Measurements from ENCODE around the gene THBS3.
A peak's percentile ranks its signal among the peaks of the same experiment; 100 is the strongest.
"Not testable (repeated sequence)": the region's sequence is repeated elsewhere in the genome, so short reads cannot be mapped to it uniquely, and the experiment has no call there.

Gene THBS3

GRCh38 chr1:155207806-155208540 lies at the start of gene THBS3:
THBS3 (minus strand) TSS chr1:155207897; CDS start chr1:155207876, 21 bp downstream.
- DNase-seq = peak; percentile 57

GRCh38 chr1:155256058-155256852 lies 48.6 kb upstream of the THBS3 start:
- no peak for DNase-seq

GRCh38 chr1:155255243-155256007 lies 47.7 kb upstream of the THBS3 start, which contains the start of gene ENTREP3:
ENTREP3 (minus strand) TSS chr1:155255483; CDS start chr1:155254877, 606 bp downstream.
- peak; percentile 74 for DNase-seq

DNA sequence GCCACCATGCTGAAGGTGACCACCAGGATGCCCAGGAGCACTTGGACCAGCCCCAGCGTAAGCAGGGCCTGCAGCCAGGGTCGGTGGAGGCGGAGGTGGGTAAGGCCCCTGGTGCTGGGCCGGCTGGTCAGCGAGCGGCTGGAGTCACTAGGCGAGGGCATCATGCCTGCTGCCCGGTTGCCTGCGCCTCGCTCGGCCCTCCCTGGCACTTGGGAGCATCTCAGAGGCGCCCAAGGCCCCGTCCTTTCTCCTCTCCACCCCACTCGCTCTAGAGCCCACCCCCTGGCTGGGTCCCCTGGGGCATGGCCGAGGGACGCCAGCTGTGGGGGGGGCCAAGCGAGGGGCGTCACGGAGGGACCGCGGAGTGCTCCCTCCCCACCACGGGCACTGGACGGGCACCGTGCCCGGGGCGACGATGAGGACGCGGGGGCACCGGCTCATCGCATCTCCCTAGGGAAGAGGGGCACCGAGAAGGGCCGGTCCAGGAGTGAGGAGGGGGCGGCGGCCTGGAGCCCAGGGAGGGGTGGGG lies 47.1 kb upstream of the THBS3 start:
- DNase-seq = no peak

DNA sequence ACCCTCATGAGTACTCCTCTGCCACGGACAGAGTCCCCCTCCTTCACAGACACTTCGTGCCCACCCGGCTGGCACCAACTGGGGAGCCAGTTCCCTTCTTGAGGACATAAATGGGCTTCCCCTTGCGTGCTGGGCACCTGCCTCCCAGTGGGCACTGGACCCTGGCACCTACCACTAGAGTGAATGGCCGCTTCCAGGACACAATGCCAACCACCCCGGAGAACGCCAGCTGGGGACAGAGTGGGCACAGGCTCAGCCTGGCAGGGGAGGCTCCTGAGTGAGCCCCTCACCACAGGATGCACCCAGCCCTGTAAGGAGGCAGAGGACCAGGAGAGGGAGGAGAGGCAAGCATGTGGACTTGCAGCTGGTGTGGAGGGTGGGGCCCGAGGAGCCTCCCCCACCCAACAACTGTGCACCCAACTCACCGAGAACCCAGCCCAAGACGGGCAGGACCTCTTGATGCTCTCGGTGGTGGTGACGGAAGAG lies 46.6 kb upstream of the THBS3 start:
- DNase-seq = no peak

DNA sequence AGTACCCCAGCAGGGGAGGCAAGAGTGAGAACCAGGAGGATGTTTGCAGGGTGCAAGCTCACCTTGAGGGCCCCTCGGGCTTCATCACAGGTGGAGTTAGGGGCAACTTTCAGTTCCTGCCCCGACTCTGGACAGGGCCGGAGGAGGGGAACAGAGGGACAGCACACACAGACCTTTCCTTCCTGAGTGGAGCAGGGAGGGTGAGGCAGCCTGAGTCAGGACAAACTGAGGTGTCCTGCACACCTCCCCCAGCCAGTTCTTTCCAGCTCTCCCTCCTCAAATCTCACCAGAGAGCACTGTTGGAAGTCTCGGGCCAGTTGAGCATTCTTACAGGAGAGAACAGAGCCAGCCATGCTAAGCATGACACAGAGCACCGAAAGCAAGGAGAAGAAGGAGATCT lies 46.1 kb upstream of the THBS3 start:
- DNase-seq = no peak

GRCh38 chr1:155253208-155253607 lies 45.5 kb upstream of the THBS3 start:
- DNase-seq = no peak

- no peak for DNase-seq
Measured at GRCh38 chr1:155251566-155251965, 43.9 kb upstream of the THBS3 start.

- DNase-seq = peak; percentile 90
Measured at GRCh38 chr1:155250633-155251449, 43.1 kb upstream of the THBS3 start.

- no peak for DNase-seq
Measured at GRCh38 chr1:155250246-155250632, 42.5 kb upstream of the THBS3 start.

DNA sequence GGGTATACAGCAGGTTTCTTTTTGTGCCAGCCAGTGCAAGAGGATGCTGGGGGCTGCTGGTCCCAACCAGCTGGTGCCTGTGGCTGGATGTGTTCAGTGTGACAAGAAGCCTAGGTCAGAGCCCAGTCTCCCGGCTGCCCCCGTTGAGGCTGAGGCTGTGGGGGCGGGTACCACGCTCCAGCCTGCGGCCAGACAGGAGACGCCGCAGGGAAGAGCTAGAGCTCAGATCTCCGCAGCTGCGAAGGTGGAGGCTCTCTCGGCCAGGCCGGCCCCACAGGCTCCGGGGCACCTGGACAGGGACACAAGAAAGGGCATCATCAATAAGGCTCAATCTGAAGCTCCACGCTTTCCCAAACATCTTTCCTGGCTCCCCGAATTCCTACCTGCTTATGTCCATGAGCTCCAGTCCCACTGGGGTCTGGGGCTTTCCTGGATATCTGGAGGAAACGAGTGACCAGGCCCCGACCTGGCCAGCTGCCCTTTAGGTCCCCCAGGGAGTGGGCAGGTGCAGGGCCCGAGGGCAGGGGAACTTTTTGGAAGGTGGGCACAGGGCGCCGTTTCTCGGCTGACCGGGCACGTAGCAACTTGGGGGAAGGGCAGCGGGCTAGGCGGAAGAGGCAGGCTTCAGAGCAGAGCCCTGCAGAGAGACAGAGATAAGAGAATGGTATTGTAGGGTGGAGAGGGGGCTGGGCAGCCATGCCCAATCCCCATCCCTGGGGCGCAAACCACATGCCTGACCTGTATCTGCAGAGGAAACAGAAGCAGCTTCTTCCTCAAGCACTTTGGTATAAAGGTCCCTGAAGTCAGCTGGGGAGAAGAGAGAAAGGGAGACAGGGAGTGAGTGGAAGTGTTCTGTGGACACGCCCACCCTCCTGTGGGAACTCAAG lies 40.2 kb upstream of the THBS3 start:
- DNase-seq = no peak

- DNase-seq = not testable (repeated sequence)
Measured at GRCh38 chr1:155246796-155247195, 39.1 kb upstream of the THBS3 start.

DNA sequence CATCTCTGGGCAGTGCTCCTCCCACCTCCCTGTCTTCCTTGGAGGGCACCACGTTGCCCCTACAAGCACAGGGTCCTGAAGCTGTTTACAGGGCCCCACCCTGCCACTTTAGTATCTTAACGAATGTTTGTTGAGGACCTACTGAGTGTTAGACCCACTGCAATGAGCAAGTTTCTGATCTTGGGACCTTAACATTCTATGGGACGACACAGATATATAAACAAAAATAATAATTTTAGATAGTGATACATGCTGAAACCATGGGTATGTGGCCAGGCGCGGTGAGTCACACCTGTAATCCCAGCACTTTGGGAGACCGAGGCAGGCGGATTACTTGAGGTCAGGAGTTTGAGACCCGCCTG lies 37.4 kb upstream of the THBS3 start:
- no peak for DNase-seq

DNA sequence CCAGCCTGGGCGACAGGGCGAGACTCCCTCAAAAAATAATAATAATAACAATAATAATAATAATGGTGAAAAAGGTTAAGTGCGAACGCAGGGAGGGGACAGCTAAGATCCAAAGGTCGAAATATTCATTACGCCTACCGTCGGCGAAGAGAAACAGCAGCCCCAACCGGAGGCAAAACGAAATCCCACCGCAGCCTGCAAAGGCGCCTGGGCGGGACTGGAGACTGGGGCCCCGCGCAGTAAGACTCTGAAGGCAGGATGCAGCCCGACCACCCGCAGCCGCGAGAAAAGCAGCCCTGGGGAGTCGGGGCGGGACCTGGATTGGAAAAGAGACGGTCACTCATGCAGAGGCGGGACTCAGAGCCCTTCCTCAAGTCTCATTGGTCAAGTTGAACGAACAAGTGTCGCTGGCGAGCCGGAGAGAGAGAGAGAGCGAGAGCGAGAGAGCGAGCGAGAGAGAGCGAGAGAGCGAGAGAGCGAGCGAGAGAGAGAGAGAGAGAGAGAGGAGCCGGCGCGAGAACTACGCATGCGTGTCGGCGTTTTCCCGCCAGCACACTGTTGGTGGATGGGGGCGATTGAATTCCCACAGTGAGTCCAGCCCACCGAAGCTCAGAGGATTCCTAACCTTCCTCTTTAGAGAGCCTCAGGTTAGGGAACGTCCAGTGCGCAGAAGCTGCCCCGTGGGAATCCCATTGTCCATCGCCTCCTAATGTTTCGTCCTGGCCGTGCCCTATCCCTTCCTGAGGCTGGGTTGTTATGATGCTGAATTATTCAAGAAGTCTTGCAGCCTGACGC lies 36.9 kb upstream of the THBS3 start:
- DNase-seq = peak; percentile 100

DNA sequence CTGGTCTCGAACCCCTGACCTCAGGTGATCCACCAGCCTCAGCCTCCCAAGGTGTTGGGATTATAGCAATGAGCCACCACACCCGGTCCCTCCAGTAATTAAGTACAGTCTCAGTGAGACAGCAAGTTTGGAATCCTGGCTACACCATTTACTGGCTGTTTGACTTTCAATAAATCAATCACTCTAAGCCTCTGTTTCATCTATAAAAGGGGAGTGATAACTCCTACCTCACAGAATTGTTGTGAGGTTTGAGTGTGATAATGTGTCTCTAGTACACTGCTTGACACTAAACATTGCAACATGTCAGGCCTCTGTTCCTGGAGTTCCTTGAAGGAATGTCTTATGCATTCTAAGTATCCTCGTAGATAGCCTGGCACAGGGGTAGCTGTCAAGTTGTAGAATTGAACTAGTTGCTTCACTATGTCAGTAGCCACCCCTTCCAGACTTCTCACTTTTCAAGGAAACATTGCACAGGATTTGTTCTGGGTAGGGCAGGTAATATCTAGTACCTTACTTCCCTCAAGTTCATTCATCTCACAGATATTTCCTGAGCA lies 35.2 kb upstream of the THBS3 start:
- DNase-seq = no peak

DNA sequence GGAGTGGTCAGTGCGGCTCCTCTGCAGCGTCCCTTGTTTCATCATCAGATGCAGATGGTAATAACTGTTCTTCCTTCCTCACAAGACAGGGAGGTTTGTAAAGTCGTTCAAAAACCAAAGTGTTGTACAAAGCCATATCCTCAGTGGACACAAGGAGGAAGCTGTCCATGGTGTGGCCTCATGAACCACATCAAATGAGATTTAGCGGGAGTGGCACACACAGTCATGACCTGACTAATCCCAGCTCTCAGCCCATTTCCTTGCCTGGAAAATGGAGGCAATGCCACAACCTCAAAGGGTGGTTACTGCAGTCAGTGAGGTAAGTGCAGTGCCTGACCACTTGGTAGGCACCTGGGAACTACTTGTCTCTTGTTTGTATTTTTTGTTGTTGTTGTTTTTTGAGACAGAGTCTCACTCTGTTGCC lies 34.2 kb upstream of the THBS3 start:
- DNase-seq = no peak

- DNase-seq = peak; percentile 66
Measured at GRCh38 chr1:155241069-155241679, 33.5 kb upstream of the THBS3 start.

DNA sequence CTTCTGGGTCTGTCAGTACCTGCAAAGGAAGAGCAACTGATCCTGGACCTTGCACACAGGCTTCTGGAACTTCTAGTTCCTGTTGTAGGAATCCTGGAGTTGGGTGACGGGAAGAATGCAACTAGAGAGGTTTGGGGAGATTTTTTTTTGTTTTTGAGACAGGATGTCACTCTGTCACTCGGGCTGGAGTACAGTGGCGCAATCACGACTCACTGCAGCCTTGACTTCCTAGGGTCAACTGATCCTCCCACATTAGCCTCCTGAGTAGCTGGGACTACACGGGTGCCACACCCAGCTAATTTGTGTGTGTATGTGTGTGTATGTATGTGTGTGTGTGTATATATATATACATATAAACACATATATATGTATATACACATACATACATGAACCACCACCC lies 28.8 kb upstream of the THBS3 start:
- no peak for DNase-seq

- DNase-seq = not testable (repeated sequence)
Measured at GRCh38 chr1:155235375-155235774, 27.7 kb upstream of the THBS3 start.

Measured in COR-L47 (cell line).